ENCODE results near the gene VANGL1.

Gene VANGL1

DNA sequence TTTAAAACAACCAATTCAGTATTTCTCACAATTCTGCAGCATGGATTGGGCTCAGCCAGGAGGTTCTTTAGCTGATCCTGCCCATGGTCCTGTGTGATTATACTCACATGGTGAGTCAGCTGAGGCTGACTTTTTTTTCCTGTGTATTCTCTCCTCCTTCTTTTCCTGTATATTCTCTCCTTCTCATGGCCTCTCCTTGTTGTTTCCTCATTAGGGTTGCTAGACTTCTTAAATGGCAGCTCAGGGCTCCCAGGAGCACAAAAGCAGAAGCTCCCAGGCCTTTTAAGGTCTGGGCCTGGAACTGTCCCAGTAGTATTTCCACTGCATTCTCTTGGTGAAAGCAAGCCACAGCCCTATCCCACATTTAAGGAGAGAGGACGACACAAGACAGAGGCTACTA lies 26.8 kb downstream of the VANGL1 start:
- no peak for DNase-seq (ENCODE audit: low read depth, low spot score)

DNA sequence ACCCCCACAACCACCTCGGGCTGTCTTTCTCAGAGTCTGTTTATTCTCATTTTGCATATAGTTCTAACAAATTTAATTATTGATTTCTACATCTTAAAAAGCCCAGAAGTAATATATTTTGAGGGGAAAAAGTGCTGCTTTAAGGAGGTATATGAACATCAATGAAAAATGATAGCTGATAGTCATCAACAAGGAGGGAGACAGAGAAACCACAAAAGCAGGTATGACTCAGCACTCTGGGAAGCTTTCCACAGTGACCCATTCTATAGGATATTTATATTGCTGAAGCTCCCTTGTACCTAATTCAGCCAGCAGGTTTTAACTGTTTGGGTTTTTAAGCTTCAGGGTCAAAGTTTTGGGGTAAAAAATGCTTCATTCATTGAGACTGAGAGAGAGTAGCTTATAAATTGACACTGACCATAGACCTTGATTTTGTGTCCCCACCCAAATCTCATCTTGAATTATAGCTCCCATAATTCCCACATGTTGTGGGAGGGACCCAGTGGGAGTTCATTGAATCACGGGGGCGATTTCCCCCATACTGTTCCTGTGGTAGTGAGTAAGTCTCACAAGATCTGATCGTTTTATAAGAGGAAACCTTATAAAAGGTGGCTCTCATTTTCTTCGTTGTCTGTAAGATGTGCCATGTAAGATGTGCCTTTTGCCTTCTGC lies 27.4 kb downstream of the VANGL1 start:
- no peak for DNase-seq (ENCODE audit: low read depth, low spot score)

- DNase-seq (ENCODE audit: low read depth, low spot score), result no peak
These were observed 28.1 kb downstream of the VANGL1 start for GRCh38 chr1:115669886-115670285.

DNA sequence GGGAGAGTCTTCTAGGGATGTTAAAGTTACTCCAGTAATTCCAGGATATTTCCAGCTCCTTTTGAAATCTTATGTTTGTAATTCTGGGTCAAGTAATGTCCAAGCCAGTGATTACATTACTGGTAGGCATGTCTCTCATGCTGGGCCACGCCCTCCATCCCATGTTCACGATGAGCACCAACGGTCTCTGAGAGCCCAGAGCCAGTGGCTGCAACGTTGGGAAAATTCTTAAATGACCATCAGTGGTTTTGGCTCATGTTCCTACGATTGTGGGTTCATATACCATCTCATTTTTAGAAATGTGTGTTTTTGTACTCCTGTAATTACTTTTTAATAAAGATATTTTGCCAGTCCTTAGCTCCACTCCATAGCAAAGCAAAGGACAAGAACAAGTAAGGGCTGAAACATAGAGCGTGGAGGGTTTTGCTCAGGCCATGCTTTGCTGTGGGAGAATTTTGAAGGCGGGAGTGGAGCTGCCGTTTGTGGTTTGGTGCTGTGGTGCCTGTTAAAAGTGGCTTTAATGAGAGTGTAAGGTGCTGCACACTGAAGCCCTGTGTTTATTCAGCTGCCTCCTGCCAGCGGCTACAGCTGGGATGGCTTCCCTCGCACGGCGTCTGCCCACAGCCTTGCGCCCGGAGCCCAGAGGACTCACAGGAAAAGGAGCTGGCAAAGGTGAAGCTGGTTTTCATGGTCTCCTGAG lies 28.9 kb downstream of the VANGL1 start:
- no peak for DNase-seq (ENCODE audit: low read depth, low spot score)

DNA sequence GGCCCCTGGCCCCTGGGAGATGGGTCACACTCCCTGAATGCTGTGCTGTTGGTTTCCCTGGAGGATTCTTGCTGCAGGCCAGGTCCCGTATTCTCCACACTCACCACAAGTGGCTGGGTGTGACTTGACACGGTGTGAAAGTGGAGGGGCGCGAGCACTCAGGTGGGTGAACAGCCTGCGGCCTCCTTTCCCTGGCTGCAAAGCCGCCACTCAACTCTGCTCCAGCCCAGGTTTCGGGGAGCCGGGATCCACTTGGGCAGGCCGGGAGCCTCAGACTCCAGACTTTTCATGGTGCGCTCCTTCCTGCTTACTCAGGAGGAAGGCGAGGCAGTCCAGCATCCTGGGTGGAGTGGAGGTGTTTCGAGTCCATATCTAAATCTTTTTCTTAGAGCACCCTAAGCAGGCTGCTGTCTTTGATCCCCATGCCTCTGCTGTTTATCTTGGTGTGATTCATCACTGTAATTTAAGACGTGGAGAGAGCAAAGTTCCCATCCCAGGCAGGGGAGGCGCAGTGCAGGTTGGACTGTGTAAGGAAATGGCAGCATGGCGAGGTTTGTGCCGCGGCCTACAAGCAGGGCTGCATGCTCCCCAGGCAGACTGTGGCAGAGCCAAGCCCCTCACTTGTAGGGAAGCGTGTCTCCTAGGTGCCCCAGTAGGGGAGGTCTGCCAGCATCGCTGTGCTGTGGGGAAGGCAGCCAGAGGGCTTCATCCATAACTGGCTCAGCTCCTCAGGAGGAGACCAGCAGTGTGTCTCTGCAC lies 29.6 kb downstream of the VANGL1 start:
- DNase-seq (ENCODE audit: low read depth, low spot score), result no peak

DNA sequence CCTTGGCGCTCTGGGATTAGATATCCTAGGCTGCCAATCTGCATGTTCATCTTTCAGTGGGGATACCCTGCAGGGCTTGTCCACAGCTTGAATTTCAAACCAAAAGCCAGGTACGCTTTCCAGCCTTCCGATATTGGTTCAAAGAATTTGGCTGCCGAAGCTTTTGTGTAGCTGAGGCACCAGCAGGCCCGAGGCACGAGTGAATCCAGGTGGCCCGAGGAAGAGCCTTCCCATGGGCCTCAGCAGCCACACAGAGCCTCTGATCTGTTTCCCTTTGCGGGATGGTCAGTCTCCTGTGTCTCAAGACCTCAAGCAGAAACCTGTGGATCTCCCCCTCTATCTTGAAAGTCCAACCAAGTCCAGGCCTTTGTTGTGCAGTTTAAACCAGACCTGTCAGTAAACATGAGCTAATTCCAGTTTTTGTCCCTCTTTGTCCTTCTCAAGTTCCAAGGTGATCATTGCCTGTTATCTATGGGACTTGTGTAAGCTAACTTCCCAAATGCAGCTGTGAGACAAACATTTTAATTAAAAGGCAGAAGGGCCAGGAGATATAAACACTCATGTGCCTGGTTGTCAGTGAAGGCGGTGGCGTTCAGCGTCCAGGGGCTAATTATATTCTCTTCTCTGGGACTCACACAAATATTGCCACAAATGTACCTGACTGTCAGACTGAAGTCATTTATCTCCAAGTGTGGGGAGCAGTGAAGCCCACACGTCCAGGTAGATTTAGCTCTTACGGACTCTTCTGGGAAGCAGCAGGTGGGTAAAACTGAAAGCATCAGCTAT lies 30.6 kb downstream of the VANGL1 start:
- no peak for DNase-seq (ENCODE audit: low read depth, low spot score)

GRCh38 chr1:115676498-115677181 lies 34.9 kb downstream of the VANGL1 start:
- DNase-seq (ENCODE audit: low read depth, low spot score), result no peak

DNA sequence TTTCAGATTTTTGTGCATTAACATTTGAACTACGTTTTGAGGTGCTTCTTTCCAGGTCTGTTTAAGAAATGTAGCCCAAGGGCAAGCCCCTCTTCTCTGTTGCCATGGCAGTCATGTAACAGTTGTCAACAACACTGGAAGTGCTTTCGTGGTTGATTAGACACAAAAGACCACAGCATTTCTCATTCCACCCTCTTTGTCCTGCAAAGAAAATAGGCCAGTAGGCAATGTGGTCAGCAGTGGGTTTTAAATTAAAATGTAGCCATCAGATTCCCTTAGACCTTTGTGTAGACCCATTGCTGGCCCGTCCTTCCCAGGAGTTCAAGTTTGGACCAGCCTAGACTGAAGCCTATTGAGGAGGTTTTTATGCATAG lies 35.4 kb downstream of the VANGL1 start:
- DNase-seq (ENCODE audit: low read depth, low spot score), result no peak

DNA sequence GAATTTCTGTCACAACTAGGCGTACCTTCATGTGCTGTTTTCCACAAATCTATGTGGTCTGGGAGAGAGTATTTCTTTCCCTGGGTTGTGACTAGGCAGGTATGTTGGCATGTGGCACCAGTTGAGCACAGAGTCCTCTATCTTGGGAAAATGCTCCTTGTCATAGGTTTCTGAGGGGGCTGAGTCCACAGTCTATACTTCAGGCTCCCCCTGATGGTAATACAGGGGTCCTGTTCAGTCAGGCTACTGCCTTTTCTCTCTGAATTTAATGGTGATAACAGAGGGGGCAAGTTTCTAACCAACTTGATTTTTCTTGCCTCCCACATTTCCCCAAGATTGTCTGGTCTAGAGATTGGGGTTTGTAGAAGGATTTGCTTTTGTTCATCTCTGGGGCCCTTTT lies 35.8 kb downstream of the VANGL1 start:
- DNase-seq (ENCODE audit: low read depth, low spot score), result no peak

- DNase-seq (ENCODE audit: low read depth, low spot score), result no peak
These were observed 36.4 kb downstream of the VANGL1 start for GRCh38 chr1:115678141-115678540.

GRCh38 chr1:115679141-115679611 lies 37.4 kb downstream of the VANGL1 start:
- no peak for DNase-seq (ENCODE audit: low read depth, low spot score)

GRCh38 chr1:115680730-115681111 lies 39.0 kb downstream of the VANGL1 start:
- no peak for DNase-seq (ENCODE audit: low read depth, low spot score)

- DNase-seq (ENCODE audit: low read depth, low spot score), result no peak
These were observed 41.0 kb downstream of the VANGL1 start for GRCh38 chr1:115682792-115683191.

- DNase-seq (ENCODE audit: low read depth, low spot score), result no peak
These were observed 43.4 kb downstream of the VANGL1 start for GRCh38 chr1:115685029-115685705.

DNA sequence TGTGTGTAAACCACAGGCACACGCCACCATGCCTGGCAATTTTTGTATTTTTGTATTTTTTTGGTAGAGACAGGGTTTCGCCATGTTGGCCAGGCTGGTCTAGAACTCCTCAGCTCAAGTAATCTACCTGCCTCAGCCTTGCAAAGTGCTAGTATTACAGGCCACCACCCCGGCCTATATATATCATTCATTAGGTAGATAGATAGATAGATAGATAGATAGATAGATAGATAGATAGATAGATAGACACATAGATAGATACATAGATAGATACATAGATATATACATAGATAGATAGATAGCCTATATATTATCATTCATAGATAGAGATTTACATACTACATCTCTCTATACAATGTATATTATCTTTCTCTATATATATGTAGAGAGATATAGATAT lies 46.0 kb downstream of the VANGL1 start:
- no peak for DNase-seq (ENCODE audit: low read depth, low spot score)

GRCh38 chr1:115690972-115691371 lies 49.2 kb downstream of the VANGL1 start:
- no peak for DNase-seq (ENCODE audit: low read depth, low spot score)

DNA sequence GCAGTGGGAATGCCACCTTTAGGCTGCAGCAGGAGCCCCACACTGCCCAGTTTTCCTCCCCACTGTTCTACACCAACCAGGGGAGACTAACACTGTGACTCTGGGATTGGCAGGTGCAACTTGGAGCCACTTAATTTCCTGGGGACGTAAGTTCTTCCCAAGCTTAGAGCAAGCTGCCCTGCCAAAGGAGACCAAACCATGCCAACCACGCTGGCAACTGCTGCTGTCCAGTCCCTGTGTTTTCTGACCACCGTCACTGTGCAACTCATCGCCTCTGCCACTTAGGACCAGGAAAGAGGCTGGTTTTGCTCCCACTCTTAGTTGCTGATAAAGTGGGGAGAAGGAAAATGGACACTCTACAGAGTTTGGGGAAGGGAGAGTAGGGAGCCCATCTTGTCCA lies 50.5 kb downstream of the VANGL1 start:
- DNase-seq (ENCODE audit: low read depth, low spot score), result no peak

DNA sequence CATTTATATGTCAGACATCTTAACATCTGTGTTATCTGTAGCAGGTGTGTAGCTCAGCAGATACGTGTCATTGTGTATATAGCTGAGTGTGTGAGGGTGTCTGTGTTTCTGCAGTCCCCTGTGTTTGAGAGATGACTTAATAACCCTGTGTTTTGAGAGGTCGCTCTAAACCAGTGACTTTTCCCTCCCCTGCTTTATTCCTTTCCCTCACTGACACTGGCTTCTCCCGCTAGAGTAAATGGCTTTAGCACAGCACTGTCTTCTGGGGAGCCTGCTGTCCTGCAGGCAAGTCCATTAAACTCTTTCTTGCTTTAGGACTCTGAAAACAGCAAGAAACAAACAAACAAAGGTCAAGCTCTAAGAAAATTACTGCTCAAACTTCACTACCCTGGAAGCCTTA lies 53.0 kb downstream of the VANGL1 start:
- DNase-seq (ENCODE audit: low read depth, low spot score), result no peak

- DNase-seq (ENCODE audit: low read depth, low spot score), result no peak
These were observed 55.8 kb downstream of the VANGL1 start for GRCh38 chr1:115697619-115698018.

- no peak for DNase-seq (ENCODE audit: low read depth, low spot score)
These were observed 59.3 kb downstream of the VANGL1 start for GRCh38 chr1:115701090-115701489.

DNA sequence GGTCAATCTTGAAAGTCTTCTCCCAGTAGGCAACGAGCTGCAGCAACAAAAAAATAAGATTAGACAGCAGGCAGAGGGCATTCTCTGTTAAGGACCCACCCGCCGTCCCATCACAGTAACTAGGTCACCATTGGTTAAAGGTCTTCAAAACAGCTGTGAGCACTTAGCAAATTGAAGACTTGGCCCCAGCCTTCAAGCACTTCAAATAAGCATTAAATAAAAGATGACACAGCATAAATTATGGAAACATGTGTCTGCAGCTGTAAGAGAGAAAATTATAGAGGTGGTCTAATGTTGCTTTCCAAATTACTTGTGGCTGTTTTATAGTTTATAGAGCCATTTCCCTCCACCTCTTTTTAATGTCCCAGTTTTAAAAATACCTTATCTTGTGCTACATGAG lies 61.2 kb downstream of the VANGL1 start:
- no peak for DNase-seq (ENCODE audit: low read depth, low spot score)

Measured in activated naive CD8-positive, alpha-beta T cell treated with anti-CD3 and anti-CD28 coated beads, Interleukin-2, amount 50 U/mL, for 16 hours (primary cell).